ENCODE results near the gene VIM.
"Not testable (repeated sequence)": the region's sequence is repeated elsewhere in the genome, so short reads cannot be mapped to it uniquely, and the experiment has no call there.

VIM gene

GRCh38 chr10:17233286-17233991 lies 5.4 kb downstream of the VIM start:
- DNase-seq = no peak

- DNase-seq = no peak
These were observed 6.4 kb downstream of the VIM start for GRCh38 chr10:17234431-17234945.

- no peak for DNase-seq
These were observed 7.1 kb downstream of the VIM start for GRCh38 chr10:17235136-17235535.

DNA sequence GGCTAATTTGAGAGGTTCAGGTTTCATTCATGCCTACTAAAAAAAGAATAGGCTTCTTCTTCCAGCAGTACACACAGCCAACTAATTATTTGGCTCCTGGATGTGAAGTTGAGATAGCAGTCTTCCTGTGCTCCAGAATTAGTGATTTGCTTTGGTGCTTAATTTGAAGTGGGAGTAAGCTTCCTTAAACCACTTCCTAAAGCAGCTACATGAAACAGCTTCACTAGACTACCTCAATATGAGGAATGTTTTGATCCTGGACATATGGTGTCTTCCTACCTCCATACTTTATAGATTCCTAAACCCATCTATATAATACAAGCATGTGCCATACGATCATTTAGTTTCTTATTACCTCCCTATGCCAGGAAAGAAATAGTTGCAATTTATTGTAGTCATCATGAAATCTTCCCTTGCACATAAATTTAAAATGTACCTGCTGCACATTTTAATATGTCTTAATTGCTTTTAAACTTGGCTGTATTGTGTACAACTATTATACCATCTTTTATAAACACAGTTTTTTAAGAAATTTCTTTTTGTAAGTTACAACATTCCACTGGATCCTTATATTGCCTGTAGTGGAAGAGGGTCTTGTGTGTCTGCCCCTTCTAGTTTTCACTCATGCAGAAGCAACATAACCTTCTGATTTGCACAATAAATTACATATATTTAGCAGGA lies 8.6 kb downstream of the VIM start:
- DNase-seq = no peak

GRCh38 chr10:17237149-17237527 lies 9.1 kb downstream of the VIM start:
- no peak for DNase-seq

DNA sequence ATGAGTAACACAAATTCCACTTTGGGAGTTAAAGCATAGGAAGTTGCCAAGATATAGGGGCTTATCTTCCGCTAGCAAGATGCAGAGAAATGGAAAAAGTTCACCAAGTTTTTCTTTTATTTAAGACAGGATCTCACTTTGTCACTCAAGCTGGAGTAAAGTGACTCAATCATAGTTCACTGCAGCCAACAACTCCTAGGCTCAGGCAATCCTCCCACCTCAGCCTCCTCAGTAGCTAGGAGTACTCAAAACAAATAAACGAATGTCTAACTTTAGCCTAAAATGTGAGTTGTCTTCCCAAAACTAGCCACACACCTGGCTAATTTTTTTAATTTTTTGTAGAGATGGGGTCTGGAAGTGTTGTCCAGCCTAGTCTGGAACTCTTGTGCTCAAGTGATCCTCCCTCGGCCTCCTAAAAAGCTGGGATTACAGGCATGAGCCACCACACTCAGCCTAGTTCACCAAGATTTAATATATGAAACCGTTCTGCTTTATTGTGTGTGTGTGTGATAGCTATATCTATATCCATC lies 9.9 kb downstream of the VIM start:
- no peak for DNase-seq

DNA sequence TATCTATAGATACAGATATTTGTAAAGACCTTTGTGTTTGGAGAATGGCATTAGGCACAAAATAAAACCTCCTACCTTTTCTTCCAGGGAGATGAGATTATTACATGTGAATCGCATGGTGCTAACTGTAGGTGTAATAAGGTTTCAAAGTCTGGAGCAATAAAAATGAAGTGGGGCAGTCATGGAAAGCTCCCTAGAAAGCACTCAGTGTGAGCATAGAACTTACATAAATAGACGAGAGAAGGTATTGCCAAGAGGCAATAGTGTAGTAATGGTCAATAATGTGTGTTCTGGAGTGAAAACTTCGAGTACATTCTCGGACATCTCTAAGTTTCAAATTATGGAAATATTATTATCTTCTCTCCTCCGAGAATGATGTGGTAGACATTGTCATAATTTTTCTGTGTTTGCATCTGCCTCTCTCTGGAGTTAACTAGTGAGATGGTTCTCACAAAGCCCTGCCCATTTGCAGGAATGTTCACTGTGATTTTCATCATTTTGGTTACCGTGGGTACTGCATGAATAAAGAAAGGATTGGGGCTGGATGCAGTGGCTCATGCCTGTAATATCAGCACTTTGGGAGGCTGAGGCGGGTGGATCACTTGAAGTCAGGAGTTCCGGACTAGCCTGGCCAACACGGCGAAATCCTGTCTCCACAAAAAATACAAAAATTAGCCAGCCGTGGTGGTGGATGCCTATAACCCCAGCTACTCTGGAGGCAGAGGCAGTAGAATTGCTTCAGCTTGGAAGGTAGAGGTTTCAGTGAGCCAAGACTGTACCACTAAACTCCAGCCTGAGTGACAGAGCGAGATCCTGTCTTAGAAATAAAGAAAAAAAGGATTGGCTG lies 10.6 kb downstream of the VIM start:
- no peak for DNase-seq

- DNase-seq = no peak
These were observed 11.5 kb downstream of the VIM start for GRCh38 chr10:17239345-17240085.

GRCh38 chr10:17240096-17240495 lies 12.1 kb downstream of the VIM start:
- DNase-seq = no peak

- no peak for DNase-seq
These were observed 12.6 kb downstream of the VIM start for GRCh38 chr10:17240616-17241015.

- DNase-seq = no peak
These were observed 13.7 kb downstream of the VIM start for GRCh38 chr10:17241611-17242333.

GRCh38 chr10:17244700-17245365 lies 16.8 kb downstream of the VIM start:
- no peak for DNase-seq

GRCh38 chr10:17247210-17247609 lies 19.2 kb downstream of the VIM start:
- DNase-seq = no peak

- no peak for DNase-seq
These were observed 20.9 kb downstream of the VIM start for GRCh38 chr10:17248964-17249363.

GRCh38 chr10:17249820-17250219 lies 21.8 kb downstream of the VIM start:
- no peak for DNase-seq

- DNase-seq = no peak
These were observed 22.7 kb downstream of the VIM start for GRCh38 chr10:17250736-17251135.

DNA sequence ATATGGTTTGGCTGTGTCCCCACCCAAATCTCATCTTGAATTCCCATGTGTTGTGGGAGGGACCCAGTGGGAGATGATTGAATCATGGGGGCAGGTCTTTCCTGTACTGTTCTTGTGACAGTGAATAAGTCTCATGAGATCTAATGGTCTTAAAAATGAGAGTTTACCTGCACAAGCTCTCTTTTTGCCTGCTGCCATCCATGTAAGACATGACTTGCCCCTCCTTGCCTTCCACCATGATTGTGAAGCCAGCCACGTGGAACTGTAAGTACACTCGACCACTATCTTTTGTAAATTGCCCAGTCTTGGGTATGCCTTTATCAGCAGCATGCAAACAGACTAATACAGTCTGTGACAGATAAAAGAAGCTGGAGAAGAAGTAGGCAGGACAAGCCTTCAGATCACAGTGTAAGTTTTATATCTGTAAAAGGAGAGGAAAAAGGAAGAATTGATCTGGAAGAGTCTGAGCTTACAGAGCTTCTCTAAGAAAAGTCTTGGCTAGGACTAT lies 26.6 kb downstream of the VIM start:
- not testable (repeated sequence) for DNase-seq

GRCh38 chr10:17255512-17255911 lies 27.5 kb downstream of the VIM start:
- DNase-seq = no peak

GRCh38 chr10:17256051-17256450 lies 28.0 kb downstream of the VIM start:
- no peak for DNase-seq

GRCh38 chr10:17256627-17257026 lies 28.6 kb downstream of the VIM start:
- DNase-seq = no peak
